Omental fat pad (tissue), 4 donors: Measurements from ENCODE around the gene ATP2A3. TPM values are rescaled to one million over a fixed set of nuclear protein-coding genes. Genes with fewer than 3 reads are reported as not detected.

ENCODE experiments used
- ATAC-seq: fragments of 150-250 bp; one replicate; pipeline ENCODE4 v1.9.1; 2016; ENCODE audit warnings: mild to moderate bottlenecking, moderate library complexity; ENCODE audit not compliant: low FRiP score
- DNase-seq: peaks from one replicate; pipeline ENCODE4 v3.0.0-alpha.2; 2019; ENCODE audit warnings: low spot score
- total RNA-seq, 4 donors: library from RNA; depleted of rRNA; stranded (reverse); fragments of >200 nt; gene quantifications; one replicate each; pipeline ENCODE4 v1.1.0, GENCODE V29; 2016
- TF ChIP-seq, protein P1 (sequence below), 3 donors: fragments of 450-650 bp; IDR thresholded peaks; one replicate each; pipeline ENCODE4 v1.5.1; 2016 to 2017; ENCODE audit warnings: antibody characterized with exemption in 3 of 3, mild to moderate bottlenecking in 3 of 3, moderate library complexity in 2 of 3

Gene ATP2A3
- total RNA-seq, 4 donors from 2014 or later = 2.9 to 12.3 (median 5.5) TPM

DNA sequence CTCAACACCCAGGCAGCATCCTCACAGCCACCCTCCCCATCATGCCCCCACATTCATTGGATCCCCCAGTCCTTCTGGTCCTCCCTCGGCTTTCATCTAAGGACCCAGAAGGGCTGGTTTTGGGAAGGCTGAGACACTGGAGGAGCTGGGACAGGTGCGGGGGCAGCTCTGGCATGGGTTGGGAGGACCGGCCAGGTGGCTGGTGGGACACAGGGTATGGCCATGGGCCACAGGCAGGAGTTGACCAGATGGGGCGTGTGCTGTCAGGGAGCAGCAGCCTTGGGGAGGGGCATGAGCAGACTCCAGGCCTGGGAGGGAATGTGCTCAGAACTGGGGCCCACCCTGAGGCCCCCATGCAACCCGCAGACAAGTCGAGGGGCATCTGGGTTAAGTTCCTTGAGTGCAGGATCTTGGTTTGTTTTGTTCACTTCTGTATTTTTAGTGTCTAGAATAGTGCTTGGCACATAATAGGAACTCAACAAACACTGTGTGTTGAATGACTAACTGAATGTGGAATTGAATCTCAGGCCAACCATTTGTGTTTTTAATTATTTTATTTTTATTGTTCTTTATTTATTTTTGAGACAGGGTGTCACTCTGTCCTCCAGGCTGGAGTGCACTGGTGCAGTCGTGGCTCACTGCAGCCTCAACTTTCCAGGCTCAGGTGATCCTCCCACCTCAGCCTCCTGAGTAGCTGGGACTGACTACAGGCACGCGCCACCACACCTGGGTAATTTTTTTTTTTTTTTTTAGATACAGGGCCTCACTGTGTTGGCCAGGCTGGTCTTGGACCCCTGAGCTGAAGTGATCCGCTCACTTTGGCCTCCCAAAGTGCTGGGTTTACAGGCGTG is 53.6 kb downstream of the ATP2A3 start:
- DNase-seq (no peak), ATAC-seq (no peak)
- TF ChIP-seq, protein P1, sequence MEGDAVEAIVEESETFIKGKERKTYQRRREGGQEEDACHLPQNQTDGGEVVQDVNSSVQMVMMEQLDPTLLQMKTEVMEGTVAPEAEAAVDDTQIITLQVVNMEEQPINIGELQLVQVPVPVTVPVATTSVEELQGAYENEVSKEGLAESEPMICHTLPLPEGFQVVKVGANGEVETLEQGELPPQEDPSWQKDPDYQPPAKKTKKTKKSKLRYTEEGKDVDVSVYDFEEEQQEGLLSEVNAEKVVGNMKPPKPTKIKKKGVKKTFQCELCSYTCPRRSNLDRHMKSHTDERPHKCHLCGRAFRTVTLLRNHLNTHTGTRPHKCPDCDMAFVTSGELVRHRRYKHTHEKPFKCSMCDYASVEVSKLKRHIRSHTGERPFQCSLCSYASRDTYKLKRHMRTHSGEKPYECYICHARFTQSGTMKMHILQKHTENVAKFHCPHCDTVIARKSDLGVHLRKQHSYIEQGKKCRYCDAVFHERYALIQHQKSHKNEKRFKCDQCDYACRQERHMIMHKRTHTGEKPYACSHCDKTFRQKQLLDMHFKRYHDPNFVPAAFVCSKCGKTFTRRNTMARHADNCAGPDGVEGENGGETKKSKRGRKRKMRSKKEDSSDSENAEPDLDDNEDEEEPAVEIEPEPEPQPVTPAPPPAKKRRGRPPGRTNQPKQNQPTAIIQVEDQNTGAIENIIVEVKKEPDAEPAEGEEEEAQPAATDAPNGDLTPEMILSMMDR (IDR thresholded peaks at IDR 0.05) = no peak

DNA sequence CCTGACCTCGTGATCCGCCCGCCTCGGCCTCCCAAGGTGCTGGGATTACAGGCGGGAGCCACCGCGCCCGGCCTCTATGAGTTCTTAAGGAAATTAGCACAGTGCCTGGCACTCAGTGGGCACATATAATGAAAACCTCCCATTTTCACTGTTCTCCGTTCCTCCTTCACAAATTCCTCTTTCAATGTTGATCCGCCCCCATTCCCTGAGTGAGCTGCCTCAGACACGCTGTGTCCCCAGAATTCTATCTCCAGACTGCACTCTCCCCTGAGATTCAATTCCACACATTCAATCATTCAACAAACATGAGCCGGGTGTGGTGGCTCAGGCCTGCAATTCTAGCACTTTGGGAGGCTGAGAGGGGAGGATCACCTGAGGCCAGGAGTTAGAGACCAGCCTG is 55.0 kb downstream of the ATP2A3 start:
- no peak for DNase-seq
- TF ChIP-seq, protein P1 (IDR thresholded peaks at IDR 0.05) = no peak
- no peak for ATAC-seq

DNA sequence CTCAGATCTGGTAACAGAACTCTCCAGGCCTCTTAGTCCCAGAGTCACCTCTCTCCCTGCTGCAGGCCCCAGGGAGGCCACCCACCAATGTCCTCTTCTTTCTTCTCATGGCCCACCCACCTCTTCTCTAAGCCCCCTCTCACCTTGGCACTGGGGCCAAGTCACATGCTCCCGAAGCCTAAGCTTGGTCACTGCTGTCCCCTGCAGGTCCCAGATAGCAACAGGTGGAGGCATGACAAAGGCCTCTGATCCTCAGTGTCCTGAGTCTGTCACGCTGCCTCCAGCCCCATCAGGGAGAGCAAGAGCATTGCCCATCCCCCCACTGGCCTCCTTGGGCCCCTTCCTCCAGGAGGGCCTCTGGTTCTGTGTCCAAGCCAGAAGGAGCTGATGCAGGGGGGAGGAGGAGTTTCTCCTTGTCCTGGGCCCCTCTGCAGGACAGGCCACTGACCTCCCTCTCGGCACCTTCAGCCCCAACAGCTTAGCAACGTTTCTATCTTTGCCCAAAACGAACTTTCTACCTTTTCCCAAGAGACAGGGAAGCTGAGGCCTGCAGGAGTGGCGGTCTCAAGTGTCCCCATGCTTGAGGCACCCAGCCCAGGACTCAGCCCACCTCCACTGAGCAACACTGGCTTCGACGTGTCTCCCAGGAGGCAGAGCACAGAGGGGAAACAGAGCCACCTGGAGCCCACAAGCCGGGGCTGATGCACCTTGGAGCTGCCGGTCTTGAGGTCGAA is 56.6 kb downstream of the ATP2A3 start:
- no peak for DNase-seq
- ATAC-seq = no peak
- TF ChIP-seq, protein P1 (IDR thresholded peaks at IDR 0.05) = no peak

DNA sequence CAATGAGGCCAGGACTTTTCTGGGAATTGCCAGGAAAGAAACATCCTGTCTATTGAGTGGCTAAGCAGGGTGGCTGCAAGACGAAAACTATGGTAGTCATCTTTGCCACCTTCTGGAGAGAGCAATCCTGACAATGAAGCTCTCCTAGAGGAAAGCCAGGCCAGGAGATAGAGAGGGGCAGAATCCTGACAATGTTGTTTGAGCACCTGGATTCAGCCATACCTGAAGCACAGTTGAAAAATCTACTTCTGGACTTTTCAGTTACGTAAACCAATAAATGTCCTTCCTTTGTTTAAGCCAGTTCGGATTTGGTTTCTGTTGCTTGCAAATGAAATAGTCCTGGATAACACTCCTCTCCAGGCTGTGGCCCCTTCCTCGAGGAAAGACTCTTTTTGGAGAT is 57.4 kb downstream of the ATP2A3 start:
- no peak for ATAC-seq
- TF ChIP-seq, protein P1 (IDR thresholded peaks at IDR 0.05) = no peak
- DNase-seq = no peak

DNA sequence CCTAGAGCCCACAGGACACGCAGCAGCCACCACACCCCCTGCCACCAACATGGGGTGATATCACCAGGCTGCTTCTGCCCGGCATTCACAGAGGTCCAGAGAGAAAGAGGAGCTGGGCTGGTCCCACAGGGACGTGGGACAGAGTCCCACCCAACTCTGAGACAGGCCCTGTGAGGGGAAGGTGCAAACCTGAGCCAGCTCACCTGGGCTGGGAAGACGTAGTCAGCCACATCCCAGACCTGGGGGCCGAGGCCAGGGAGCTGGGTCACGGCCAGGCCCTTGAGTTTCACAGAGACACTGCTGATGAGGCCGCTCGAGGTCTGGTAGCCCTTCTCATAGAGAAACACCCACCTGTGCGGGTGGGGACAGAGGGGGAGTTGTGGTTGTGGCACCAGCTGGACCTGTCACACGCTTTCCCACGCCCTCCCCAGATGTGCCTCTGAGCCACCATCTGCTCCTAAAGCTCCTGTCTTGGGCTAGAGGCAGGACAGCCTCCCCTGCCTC is 59.2 kb downstream of the ATP2A3 start:
- ATAC-seq = no peak
- no peak for DNase-seq
- TF ChIP-seq, protein P1 (IDR thresholded peaks at IDR 0.05) = no peak

DNA sequence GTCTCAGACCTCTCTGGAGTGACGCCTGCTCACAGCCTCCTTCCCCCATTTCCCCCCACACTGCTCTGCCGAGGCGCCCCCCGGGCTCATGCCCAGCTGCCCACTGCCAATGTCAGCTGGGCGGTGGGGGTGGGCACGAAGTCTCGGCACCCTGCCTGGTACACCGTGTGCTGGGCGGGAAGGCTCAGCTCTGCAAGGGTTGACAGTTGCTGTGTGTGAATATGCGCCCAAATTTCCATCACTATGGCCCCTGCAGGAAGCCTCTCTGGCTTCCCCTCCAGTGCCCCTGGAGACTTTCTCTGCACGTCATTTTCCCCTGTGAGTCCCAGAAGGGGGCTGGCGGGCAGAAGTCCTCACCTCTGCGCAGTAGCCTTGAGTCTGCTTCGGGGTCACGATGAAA is 59.7 kb downstream of the ATP2A3 start:
- no peak for ATAC-seq
- TF ChIP-seq, protein P1 (IDR thresholded peaks at IDR 0.05) = no peak

More for the DNA sequence above, 59.7 kb downstream of the ATP2A3 start:
- no peak for DNase-seq
